ENCODE data around the gene KPTN. TPM values are rescaled to one million over a fixed set of nuclear protein-coding genes. Genes with fewer than 3 reads are reported as not detected.

The KPTN gene
- total RNA-seq, 1 experiment from 2014 or later: 17.6 TPM

DNA sequence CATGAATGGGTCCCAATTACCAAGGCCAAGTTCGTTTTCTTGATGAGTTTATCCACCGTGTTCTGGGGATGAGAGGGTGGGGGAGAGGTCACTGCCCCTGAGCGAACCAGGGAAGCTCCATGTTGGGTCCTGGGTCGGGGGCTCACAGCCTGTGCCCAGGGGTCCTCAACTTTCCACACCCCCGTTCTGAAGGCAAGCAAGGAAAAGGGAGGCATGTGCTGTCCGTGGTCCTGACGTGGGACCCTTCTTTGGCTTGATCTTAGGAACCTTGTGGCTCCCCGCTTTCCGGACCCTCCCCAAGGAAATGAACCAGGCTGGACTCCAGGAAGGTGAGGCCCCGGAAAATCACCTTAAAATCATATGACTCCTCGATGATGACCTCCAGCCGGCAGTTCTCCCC is 46.5 kb downstream of the KPTN start:
- CTCF ChIA-PET: interaction anchor here (1.2 to 8.5 kb wide), 8 partner anchors 9 to 432 kb away, joined by 3 to 127 read pairs (median 8); partner anchors contain the start of gene SLC8A2
- H3K27ac Mint-ChIP-seq (ENCODE audit: low read depth, unreplicated experiment): no peak overlapping the region
- no peaks in the 10 kb centered on the region for H3K9me3 Mint-ChIP-seq (ENCODE audit: unreplicated experiment)
- TF ChIP-seq, protein P1, sequence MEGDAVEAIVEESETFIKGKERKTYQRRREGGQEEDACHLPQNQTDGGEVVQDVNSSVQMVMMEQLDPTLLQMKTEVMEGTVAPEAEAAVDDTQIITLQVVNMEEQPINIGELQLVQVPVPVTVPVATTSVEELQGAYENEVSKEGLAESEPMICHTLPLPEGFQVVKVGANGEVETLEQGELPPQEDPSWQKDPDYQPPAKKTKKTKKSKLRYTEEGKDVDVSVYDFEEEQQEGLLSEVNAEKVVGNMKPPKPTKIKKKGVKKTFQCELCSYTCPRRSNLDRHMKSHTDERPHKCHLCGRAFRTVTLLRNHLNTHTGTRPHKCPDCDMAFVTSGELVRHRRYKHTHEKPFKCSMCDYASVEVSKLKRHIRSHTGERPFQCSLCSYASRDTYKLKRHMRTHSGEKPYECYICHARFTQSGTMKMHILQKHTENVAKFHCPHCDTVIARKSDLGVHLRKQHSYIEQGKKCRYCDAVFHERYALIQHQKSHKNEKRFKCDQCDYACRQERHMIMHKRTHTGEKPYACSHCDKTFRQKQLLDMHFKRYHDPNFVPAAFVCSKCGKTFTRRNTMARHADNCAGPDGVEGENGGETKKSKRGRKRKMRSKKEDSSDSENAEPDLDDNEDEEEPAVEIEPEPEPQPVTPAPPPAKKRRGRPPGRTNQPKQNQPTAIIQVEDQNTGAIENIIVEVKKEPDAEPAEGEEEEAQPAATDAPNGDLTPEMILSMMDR (IDR thresholded peaks at IDR 0.05; ENCODE audit: unreplicated experiment): no peak
- H3K4me3 Mint-ChIP-seq (ENCODE audit: unreplicated experiment): no peak overlapping the region
- no peaks in the 10 kb centered on the region for H3K4me1 Mint-ChIP-seq (ENCODE audit: insufficient read depth, unreplicated experiment)
- no peak for DNase-seq (ENCODE audit: unreplicated experiment)
- no peaks in the 10 kb centered on the region for H3K36me3 Mint-ChIP-seq (ENCODE audit: insufficient read depth, unreplicated experiment)
- POLR2A ChIA-PET: interaction anchor here (0.6 kb wide), 1 partner anchor 141 kb away, joined by 4 read pairs; no protein-coding TSS in a partner anchor
- intact Hi-C loops (cut with micrococcal nuclease): loop anchor here (5.0 kb wide), 2 partner anchors 170 to 350 kb away; partner anchors contain the start of gene BICRA
- peaks cover 46% of the 10 kb centered on the region for H3K27me3 Mint-ChIP-seq (ENCODE audit: insufficient read depth, unreplicated experiment)
- BruUV-seq (replicated peaks): no TSS peak

DNA sequence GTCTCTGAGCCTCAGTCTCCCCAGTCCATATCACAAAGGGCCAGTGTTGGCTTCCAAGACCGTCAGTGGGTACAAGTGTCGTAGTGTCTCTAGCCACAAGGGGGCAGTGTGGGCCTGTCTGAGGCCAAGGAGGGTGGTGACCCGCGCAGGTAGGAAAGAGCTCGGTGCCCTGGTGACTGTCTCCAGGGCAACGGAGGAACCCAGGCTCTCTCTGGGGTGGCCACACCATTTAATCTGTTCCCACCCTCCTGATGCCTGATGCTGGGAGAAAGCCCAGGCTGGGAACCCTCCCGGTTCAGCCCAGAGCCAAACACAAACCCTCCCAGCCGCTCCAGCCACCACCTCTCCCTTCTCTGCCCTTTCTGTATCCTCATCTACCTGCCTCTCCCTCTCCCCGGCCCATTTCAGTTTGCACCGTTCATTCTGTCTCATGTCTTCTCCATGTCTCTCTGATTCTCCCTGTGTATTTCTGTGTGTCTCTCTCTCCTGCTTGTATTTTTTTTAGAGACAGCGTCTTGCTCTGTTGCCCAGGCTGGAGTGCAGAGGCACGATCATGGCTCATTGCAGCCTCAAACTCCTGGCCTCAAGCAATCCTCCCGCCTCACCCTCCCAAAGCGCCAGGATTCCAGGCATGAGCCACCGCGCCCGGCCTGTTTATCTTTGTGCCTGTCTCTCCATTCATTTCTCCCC is 47.2 kb downstream of the KPTN start:
- TF ChIP-seq, protein P1 (IDR thresholded peaks at IDR 0.05; ENCODE audit: unreplicated experiment): peak; percentile 91
- intact Hi-C loops (cut with micrococcal nuclease): loop anchor here (1.0 to 5.0 kb wide), 4 partner anchors 78 to 350 kb away; partner anchors contain the start of genes BICRA and NAPA
- POLR2A ChIA-PET: interaction anchor here (0.6 to 1.7 kb wide), 6 partner anchors 47 to 275 kb away, joined by 3 to 5 read pairs (median 4); no protein-coding TSS in a partner anchor
- Mint-ChIP-seq H3K4me3 (ENCODE audit: unreplicated experiment) (no peak overlapping the region), H3K27me3 (ENCODE audit: insufficient read depth, unreplicated experiment) (peaks cover 39% of the 10 kb centered on the region), H3K9me3 (ENCODE audit: unreplicated experiment) (no peaks in the 10 kb centered on the region), H3K4me1 (ENCODE audit: insufficient read depth, unreplicated experiment) (no peaks in the 10 kb centered on the region), H3K27ac (ENCODE audit: low read depth, unreplicated experiment) (no peak overlapping the region), H3K36me3 (ENCODE audit: insufficient read depth, unreplicated experiment) (no peaks in the 10 kb centered on the region)
- no TSS peak for BruUV-seq (replicated peaks)
- CTCF ChIA-PET: interaction anchor here (0.6 to 8.5 kb wide), 39 partner anchors 9 to 303 kb away, joined by 3 to 127 read pairs (median 5); partner anchors contain the start of genes EHD2, KPTN and SLC8A2
- peak; percentile 81 for DNase-seq (ENCODE audit: unreplicated experiment)

GRCh38 chr19:47435883-47436417 is 48.1 kb downstream of the KPTN start:
- TF ChIP-seq, protein P1 (IDR thresholded peaks at IDR 0.05; ENCODE audit: unreplicated experiment): no peak
- no TSS peak for BruUV-seq (replicated peaks)
- DNase-seq (ENCODE audit: unreplicated experiment): no peak
- Mint-ChIP-seq H3K4me3 (ENCODE audit: unreplicated experiment) (no peak overlapping the region), H3K4me1 (ENCODE audit: insufficient read depth, unreplicated experiment) (no peaks in the 10 kb centered on the region), H3K9me3 (ENCODE audit: unreplicated experiment) (no peaks in the 10 kb centered on the region), H3K36me3 (ENCODE audit: insufficient read depth, unreplicated experiment) (no peaks in the 10 kb centered on the region), H3K27me3 (ENCODE audit: insufficient read depth, unreplicated experiment) (peaks cover 30% of the 10 kb centered on the region), H3K27ac (ENCODE audit: low read depth, unreplicated experiment) (no peak overlapping the region)
- intact Hi-C loops (cut with micrococcal nuclease): loop anchor here (1.0 to 5.0 kb wide), 4 partner anchors 79 to 351 kb away; partner anchors contain the start of genes BICRA and NAPA
- ChIA-PET CTCF (interaction anchor here (0.6 to 8.5 kb wide), 42 partner anchors 8 to 304 kb away, joined by 3 to 127 read pairs (median 5); partner anchors contain the start of genes EHD2, KPTN and SLC8A2), POLR2A (interaction anchor here (0.7 to 1.7 kb wide), 5 partner anchors 48 to 276 kb away, joined by 3 to 5 read pairs (median 4); no protein-coding TSS in a partner anchor)

- BruUV-seq (replicated peaks): no TSS peak
- Mint-ChIP-seq H3K27me3 (ENCODE audit: insufficient read depth, unreplicated experiment) (peaks cover 23% of the 10 kb centered on the region), H3K4me1 (ENCODE audit: insufficient read depth, unreplicated experiment) (no peaks in the 10 kb centered on the region), H3K36me3 (ENCODE audit: insufficient read depth, unreplicated experiment) (no peaks in the 10 kb centered on the region), H3K27ac (ENCODE audit: low read depth, unreplicated experiment) (no peak overlapping the region), H3K4me3 (ENCODE audit: unreplicated experiment) (no peak overlapping the region), H3K9me3 (ENCODE audit: unreplicated experiment) (no peaks in the 10 kb centered on the region)
- POLR2A ChIA-PET: interaction anchor here (0.7 kb wide), 1 partner anchor 279 kb away, joined by 3 read pairs; no protein-coding TSS in a partner anchor
- DNase-seq (ENCODE audit: unreplicated experiment): no peak
- intact Hi-C loops (cut with micrococcal nuclease): loop anchor here (5.0 kb wide), 2 partner anchors 172 to 352 kb away; partner anchors contain the start of gene BICRA
- TF ChIP-seq, protein P1 (IDR thresholded peaks at IDR 0.05; ENCODE audit: unreplicated experiment): no peak
- CTCF ChIA-PET: interaction anchor here (0.6 to 8.5 kb wide), 9 partner anchors 24 to 740 kb away, joined by 3 to 127 read pairs (median 6); no protein-coding TSS in a partner anchor
These were observed 48.8 kb downstream of the KPTN start for GRCh38 chr19:47435196-47435595.
